ENCODE measurements around the gene ELAC1.
"Not testable (repeated sequence)": the region's sequence is repeated elsewhere in the genome, so short reads cannot be mapped to it uniquely, and the experiment has no call there.

Gene ELAC1

DNA sequence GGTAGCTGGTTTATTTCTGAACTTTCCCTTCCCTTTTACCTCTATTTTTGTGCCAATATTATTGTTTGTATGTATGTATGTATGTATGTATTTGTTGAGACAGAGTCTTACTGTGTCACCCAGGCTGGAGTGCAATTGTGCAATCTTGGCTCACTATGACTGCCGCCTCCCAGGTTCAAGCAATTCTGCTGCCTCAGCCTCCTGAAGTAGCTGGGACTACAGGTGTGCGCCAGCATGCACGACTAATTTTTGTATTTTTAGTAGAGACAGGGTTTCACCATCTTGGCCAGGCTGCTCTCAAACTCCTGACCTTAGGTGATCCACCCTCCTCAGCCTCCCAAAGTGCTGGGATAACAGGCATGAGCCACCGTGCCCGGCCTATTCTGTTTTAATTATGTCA is 4.6 kb downstream of the ELAC1 start:
- in situ Hi-C loops (cut with MboI; ENCODE audit: low sequenced_read_pairs): not testable (repeated sequence)

DNA sequence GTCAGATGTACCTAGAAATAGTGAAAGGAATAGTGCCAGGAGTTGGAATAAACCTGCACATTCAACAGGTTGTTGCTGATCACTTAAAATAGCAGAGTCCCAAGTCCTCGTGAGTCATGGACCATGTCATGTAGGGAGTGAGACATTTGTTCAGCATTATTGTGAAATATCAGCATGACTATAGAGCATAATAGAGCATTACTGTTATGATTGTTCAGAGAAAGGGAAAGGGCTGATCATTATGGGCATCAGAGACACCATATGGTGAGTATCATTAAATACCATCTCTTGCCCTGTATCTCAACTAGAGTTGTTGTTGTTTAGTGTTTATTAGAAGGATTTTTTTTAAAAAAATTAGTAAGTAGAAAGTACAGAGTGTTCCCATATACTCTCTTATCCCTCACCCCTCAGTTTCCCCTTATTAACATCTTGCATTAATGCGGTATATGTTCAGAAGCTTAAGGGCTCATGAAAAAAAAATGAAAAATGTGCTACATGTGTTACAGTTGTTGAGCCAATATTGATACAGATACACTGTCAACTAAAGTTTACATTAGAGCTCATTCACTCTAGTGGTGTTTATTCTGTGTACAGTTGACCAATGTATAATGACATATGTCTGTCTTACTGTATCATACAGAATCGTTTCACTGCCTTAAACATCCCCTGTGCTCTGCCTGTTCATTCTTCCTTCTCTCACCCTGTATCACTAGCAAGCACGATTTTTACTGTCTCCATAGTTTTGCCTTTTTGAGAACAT is 5.7 kb downstream of the ELAC1 start:
- in situ Hi-C loops (cut with MboI; ENCODE audit: low sequenced_read_pairs): no loop called here

DNA sequence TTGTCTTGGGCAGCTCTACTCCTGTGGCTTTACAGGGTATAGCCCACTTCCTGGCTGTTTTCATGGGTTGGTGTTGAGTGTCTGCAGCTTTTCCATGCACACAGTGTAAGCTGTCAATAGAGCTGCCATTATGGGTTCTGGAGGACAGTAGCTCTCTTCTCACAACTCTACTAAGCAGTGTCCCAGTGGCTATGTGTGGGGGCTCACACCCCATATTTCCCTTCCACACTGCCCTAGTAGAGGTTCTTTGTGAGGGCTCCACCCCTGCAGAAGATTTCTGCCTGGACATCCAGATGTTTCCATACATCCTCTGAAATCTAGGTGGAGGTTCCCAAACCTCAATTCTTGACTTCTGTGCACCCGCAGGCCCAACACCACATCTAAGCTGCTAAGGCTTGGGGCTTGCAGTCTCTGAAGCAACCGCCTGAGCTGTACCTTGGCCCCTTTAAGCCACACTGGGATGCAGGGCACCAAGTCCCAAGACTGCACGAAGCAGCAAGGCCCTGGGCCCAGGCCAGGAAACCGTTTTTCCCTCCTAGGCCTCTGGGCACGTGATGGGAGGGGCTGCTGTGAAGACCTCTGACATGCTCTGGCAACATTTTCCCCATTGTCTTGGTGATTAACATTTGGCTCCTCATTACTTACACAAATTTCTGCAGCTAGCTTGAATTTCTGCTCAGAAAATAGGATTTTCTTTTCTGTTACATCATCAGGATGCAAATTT is 9.4 kb downstream of the ELAC1 start:
- in situ Hi-C loops (cut with MboI; ENCODE audit: low sequenced_read_pairs): no loop called here

DNA sequence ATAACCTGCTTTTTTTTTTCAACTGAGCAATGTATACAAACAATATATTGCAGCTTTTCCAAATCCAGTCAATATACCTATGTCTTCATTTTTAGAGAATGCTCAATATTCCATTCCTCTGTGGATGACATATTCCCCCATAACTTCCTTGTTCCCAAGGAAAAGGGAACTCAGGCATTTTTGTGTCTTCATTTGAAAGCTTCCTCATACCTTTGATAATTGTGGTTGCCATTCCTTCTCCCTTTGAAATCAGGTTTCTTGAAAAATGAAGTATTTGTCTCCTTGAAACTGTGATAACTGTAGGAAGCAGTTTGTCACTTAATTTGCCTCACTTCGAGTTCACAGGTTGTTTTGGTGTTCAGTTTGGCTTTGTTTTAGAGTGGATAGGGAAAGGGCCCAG is 13.5 kb downstream of the ELAC1 start:
- in situ Hi-C loops (cut with MboI; ENCODE audit: low sequenced_read_pairs): no loop called here

DNA sequence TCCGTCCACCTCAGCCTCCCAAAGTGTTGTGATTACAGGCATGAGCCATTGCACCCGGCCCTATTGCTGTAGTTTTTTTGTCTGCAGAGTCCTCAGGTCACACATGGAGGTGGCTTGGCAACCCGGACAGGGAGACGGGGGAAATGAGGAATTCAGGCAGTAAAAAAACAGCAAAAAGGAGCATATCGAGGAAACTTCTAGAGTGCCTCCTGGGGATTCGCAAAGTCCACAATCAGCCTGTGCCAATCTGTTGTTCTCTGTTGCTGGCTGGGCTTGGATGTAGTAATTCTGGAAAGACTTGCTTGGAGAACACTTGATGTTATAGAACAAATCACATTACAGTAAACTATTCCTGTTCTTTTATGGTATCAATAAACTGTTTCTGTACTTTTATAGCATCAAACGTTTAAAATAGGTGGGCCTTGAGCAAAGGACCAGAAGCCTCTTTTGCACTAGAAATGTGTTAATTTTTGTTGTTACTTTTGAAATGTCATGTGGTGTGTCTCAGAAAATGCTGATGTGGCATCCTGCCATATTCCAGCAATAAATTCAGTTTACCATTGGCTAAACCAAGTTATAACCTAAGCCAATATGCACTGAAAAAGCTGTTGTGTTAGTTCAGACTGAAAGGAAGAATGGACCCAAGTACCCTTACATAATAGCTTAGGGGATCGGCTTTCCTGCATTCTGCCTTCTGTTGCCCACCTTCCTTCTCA is 14.4 kb downstream of the ELAC1 start:
- in situ Hi-C loops (cut with MboI; ENCODE audit: low sequenced_read_pairs): no loop called here

DNA sequence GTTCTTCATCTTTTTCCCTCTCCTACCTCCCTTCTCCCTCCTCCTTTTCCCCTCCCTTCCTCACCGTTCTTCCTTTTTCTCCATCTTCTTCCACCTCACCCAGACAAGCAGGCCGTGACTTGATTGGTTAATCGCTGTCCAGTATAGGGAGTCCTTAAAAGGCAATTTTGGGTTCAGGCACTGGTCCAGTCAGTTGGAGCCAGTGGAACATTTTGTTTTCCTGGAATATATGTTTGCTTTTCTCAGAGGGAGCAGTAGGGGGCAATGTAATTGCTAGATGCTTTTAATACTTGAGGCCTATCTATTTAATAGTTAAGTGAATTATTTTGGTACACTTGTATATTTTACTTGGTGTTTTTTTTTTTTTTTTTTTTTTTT is 15.0 kb downstream of the ELAC1 start:
- in situ Hi-C loops (cut with MboI; ENCODE audit: low sequenced_read_pairs): no loop called here

DNA sequence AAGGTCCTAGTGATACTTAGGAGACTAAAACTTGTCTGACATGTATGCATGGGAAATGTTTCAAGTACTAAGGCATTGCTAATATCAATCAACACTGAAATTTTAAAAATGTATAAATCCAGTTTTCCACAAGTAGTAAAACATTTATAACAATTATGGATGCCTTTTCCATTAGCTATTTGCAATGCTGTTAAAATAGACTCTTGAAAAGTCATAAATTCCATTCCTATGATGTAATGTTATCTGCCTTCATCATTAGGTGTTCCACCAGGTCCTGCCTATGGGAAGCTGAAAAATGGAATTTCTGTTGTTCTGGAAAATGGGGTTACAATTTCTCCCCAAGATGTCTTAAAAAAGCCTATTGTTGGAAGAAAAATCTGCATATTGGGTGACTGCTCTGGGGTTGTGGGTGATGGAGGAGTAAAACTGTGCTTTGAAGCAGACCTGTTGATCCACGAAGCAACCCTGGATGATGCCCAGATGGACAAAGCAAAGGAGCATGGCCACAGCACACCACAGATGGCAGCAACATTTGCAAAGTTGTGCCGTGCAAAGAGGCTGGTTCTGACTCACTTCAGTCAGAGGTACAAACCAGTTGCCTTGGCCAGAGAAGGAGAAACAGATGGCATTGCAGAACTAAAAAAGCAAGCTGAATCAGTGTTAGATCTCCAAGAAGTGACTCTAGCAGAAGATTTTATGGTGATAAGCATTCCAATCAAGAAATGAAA is 18.7 kb downstream of the ELAC1 start:
- in situ Hi-C loops (cut with MboI; ENCODE audit: low sequenced_read_pairs): no loop called here

DNA sequence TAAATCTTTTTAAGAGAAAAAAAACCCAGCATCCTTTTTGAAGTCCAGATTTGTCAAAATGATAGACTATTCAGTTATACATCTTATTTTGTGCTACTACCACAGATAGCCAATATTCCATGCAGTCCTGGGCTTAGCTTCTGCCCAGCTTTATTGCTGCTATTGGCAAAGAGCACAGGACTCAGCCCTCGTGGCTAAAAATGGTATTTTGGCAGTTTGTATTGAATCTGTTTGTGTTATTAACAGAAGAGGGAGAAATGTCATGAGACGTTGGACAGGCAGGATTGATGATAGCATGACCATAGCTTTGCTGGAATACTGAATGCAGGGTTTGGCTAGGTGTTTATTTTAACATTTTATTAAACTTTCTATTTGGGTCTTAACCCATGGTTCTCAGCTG is 19.4 kb downstream of the ELAC1 start:
- in situ Hi-C loops (cut with MboI; ENCODE audit: low sequenced_read_pairs): no loop called here

DNA sequence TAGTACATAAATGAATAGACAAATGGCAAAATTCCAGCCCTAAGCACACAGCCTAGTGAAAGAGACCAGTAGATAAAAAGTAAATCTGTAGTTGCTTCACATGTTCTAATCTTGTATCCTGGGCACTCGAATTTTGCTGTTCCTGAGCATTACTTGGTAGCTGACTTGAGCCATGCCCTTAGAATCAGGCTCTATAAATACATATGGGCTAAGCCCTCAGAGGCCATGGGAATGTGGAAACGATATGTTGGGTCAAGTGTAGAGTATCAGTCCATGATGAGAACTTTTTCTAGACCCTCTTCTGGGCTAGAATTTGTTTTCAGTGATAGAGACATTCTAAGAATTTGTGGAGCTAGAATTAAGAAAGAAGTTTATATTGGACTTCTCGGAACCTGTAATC is 21.9 kb downstream of the ELAC1 start:
- in situ Hi-C loops (cut with MboI; ENCODE audit: low sequenced_read_pairs): no loop called here

DNA sequence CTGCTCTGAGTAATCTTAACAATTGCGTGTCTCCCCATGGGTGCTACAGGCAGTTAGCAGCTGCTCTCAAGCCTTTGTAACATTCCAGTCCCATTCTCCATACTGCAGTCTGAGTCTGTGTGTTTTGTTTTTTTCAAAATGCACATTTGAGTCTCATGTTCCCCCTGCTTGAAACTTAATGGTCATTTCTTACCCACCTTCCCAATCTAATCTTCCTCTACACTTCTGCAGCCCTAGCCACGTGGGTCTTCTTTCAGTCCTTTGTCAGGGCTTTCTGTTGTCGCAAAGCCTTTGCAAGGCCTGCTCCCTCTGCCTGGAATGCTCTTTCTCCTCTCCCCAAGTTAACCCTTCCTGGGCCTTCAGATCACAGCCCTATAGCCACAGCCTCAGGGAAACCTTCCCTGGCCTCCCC is 24.5 kb downstream of the ELAC1 start:
- in situ Hi-C loops (cut with MboI; ENCODE audit: low sequenced_read_pairs): no loop called here

DNA sequence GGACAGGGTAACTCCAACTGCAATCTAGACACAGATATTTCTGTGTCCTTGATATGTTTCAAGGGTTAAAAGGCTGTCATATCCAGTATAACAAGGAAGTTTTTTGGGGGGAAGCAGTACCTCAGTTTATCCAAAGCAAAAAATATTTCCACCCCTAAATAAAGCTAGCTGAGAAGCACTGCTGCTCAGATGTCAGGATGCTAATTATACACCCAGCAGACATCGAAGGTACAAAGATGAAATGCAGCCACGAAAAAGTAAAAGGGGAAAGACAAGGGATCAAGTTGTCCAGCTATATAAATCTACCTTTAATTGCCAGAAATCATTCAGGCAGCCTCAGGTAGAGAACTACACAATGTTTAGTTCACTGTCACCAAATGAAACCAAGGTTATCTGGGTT is 26.2 kb downstream of the ELAC1 start:
- in situ Hi-C loops (cut with MboI; ENCODE audit: low sequenced_read_pairs): no loop called here

DNA sequence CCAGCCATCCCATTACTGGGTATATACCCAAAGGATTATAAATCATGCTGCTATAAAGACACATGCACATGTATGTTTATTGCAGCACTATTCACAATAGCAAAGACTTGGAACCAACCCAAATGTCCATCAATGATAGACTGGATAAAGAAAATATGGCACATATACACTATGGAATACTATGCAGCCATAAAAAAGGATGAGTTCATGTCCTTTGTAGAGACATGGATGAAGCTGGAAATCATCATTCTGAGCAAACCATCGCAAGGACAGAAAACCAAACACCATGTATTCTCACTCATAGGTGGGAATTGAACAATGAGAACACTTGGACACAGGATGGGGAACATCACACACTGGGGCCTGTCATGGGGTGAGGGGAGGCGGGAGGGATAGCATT is 35.3 kb downstream of the ELAC1 start:
- in situ Hi-C loops (cut with MboI; ENCODE audit: low sequenced_read_pairs): not testable (repeated sequence)

DNA sequence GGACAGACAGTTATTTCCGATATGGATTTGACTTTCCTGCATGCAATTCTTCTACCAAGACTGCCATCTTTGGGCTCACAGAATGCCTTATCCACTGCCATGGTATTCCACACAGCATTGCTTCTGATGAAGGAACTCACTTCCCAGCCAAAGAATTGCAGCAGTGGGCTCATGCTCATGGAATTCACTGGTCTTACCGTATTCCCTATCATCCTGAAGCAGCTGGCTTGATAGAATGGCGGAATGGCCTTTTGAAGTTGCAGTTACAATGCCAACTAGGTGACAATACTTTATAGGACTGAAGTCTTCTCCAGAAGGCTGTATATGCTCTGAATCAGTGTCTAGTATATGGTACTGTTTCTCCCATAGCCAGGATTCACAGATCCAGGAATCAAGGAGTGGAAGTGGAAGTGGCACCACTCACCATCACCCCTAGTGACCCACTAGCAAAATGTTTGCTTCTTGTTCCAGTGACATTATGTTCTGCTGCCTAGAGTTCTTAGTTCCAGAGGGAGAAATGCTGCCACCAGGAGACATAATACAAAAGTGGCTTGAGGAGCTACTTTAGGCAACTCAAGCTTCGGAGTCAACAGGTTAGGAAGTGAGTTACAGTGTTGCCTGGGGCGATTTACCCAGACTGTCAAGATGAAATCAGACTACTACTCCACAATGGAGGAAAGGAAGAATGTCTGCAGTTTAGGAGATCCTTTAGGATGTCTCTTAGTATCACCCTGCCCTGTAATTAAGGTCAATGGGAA is 38.4 kb downstream of the ELAC1 start:
- in situ Hi-C loops (cut with MboI; ENCODE audit: low sequenced_read_pairs): no loop called here

DNA sequence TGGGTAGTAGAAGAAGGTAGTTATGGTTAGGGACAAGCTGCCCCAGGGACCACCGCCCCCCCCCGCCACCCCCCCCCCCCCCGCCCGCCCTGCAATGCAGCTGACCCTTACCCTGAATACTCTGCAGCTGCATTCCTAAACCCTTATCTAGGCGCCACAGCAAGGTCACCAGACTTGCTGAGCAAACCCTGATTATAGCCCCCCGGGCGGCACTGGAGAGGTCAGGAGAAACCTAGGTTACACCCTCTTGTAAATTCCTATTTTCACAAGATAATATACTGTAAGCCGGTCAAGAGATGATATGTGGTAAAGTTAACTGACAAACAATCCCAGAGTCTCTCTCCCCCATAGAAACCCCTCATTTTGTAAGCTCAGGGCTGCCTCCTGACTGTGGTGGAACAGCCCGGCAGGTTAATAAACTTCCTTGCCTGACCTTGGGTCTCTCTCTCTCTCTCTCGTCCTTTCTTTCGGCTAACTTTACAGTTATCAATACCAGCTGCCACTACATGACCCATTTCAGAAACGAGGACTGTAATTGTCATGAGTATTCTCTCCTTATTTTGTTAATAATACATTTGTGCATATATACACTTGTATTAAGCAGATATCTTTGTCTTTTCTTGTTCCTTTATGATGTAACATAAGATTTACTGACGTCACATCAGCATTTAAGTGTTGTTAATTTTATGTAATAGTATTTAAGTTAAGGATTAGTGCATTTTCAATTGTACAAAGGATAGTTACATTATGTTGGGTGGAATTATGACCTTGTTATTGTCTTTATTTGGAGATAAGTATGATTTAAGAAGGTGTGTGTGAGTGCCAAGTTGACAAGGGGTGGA is 39.3 kb downstream of the ELAC1 start:
- in situ Hi-C loops (cut with MboI; ENCODE audit: low sequenced_read_pairs): no loop called here

DNA sequence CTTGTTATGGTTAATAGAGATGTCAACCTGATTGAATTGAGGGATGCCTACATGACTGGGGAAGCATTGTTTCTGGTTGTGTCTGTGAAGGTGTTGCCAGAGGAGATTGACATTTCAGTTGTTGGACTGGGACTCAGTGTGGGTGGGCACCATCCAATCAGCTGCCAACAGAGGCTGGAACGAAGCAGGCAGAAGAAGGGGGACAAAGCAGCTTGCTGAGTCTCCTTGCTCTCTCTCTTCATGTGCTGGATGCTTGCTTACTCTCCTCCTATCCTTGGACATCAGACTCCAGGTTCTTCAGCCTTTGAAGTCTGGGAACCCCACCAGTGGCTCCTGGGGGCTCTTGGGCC is 39.9 kb downstream of the ELAC1 start:
- in situ Hi-C loops (cut with MboI; ENCODE audit: low sequenced_read_pairs): no loop called here

DNA sequence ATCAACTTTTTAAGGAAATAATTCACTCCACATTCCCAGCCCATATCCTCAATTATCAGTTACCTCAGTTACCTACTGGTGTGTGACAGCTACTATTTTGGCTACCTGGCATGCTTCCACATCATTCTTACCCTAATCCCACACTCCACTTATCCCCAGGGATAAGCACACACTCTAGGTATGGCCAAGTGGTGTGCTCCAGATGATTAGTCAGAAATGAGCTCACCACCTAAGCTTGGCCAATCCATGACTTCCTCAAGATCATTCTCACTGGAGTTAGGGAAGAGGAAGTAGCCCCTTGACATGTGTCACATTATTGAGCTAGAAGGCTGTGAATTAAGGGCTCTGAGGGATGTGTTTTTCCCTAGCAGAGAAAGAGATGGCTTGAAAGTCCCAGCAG is 41.2 kb downstream of the ELAC1 start:
- in situ Hi-C loops (cut with MboI; ENCODE audit: low sequenced_read_pairs): no loop called here

DNA sequence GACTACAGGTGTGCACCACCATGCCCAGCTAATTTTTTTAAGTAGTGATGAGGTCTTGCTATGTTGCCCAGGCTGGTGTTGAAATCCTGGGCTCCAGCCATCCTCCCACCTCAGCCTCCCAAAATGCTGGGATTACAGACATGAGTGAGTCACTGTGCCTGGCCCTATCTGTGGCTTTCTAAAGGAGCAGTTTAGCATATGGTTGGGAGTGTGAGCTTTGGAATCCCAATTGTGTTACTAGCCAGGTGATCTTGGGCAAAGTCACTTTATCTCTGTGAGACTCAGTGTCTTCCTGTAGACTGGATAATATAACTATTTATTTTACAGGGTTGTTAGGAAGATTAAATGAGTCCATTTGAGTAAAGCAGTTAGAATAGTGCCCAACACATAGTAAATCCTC is 42.4 kb downstream of the ELAC1 start:
- in situ Hi-C loops (cut with MboI; ENCODE audit: low sequenced_read_pairs): no loop called here

DNA sequence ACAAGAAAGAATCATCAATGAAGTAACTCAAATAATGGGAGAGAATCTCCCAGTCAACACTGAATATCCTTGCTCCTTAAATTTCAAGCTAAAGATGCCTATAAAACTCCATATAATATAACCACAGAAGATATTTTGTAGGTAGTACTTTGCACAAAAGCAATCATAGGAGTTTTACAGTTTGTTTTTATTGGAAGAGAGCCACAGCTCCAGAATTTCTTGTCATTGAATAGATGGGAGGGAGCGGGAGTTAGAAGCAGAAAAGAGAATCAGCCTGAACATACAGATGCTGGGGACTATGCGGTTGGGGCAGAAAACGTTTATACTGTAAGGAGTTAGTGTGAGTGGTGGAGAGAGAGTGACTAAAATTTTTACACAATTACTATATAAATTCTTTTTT is 43.9 kb downstream of the ELAC1 start:
- in situ Hi-C loops (cut with MboI; ENCODE audit: low sequenced_read_pairs): no loop called here

DNA sequence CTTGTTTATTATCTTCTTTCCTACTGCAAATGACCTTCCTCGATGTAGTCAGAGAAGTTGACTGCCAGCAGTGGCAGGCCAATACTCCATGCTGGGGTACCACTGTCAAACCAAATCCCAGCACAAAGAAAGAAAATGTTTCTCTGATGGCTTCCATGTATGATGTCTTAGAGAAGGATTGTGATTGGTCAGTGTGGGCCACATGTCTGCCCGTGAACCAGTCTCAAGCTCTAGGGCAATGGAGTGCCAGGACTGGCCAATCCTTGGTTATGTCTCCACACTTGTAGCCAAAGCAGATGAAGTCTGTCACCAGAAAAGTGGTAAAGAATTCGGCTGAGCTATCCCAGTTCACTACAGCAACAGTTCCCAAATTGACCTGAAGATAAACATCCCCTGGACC is 44.6 kb downstream of the ELAC1 start:
- in situ Hi-C loops (cut with MboI; ENCODE audit: low sequenced_read_pairs): no loop called here

DNA sequence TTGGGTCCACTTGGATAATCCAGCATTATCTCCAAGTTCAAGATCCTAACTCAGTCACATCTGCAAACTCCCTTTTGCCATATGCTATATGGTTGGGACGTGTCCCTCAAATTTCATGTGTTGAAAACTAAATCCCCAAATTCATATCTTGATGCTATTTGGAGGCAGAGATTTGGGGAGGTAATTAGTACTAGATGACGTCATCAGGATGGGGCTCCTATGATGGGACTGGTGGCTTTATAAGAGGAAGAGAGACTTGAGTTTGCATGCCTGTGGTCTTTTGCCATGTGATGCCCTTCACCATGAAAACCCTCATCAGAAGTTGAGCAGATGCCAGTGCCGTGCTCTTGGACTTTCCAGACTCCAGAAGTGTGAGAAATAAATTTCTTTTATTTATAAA is 45.4 kb downstream of the ELAC1 start:
- in situ Hi-C loops (cut with MboI; ENCODE audit: low sequenced_read_pairs): no loop called here

All from hTERT RPE-1 (cell line).